HEK293T (cell line): ENCODE data around the gene TCF7L2.

Experiments
- CTCF ChIA-PET: fragments of 350-600 bp; formaldehyde crosslinking; extraction: SDS; loops from one replicate; lab custom pipeline; 2021; ENCODE audit warnings: antibody characterized with exemption, inconsistent platforms; lab: Yijun Ruan, JAX
- POLR2A ChIA-PET: fragments of 350-600 bp; formaldehyde crosslinking; extraction: SDS; loops from one replicate; lab custom pipeline; 2020; ENCODE audit warnings: antibody characterized with exemption, inconsistent platforms; lab: Yijun Ruan, JAX
- DNase-seq: peaks from one replicate; pipeline ENCODE4 v3.0.0; 2012; ENCODE audit warnings: mixed read lengths; ENCODE audit errors: extremely low spot score
- ARNT ChIP-seq: fragments of 450-650 bp; IDR thresholded peaks from 2 replicates; pipeline ENCODE4 v1.6.1; 2017; ENCODE audit warnings: mild to moderate bottlenecking
- BHLHE40 ChIP-seq: fragments of 450-650 bp; IDR thresholded peaks from 2 replicates; pipeline ENCODE4 v1.6.1; 2016; ENCODE audit warnings: mild to moderate bottlenecking, moderate library complexity, borderline replicate concordance
- CTBP1 ChIP-seq: fragments of 450-650 bp; IDR thresholded peaks from 2 replicates; pipeline ENCODE4 v1.6.1; 2016; ENCODE audit warnings: borderline replicate concordance
- ELF4 ChIP-seq: fragments of 450-650 bp; IDR thresholded peaks from 2 replicates; pipeline ENCODE4 v1.6.1; 2017; ENCODE audit warnings: antibody characterized with exemption
- FOXA1 ChIP-seq: fragments of 450-650 bp; IDR thresholded peaks from 2 replicates; pipeline ENCODE4 v1.6.1; 2016; ENCODE audit warnings: mild to moderate bottlenecking
- FOXK2 ChIP-seq: fragments of 450-650 bp; IDR thresholded peaks from 2 replicates; pipeline ENCODE4 v1.6.1; 2016; ENCODE audit warnings: mild to moderate bottlenecking
- FOXM1 ChIP-seq: fragments of 450-650 bp; IDR thresholded peaks from 2 replicates; pipeline ENCODE4 v1.6.1; 2017; ENCODE audit warnings: mild to moderate bottlenecking, borderline replicate concordance
- HDGF ChIP-seq: fragments of 450-650 bp; IDR thresholded peaks from 2 replicates; pipeline ENCODE4 v1.6.1; 2017; ENCODE audit warnings: antibody characterized with exemption, borderline replicate concordance
- L3MBTL2 ChIP-seq: fragments of 450-650 bp; conservative IDR thresholded peaks from 2 replicates; pipeline ENCODE4 v1.6.1; 2016; ENCODE audit warnings: mild to moderate bottlenecking
- LEF1 ChIP-seq: fragments of 450-650 bp; IDR thresholded peaks from 2 replicates; pipeline ENCODE4 v1.6.1; 2017; ENCODE audit warnings: mild to moderate bottlenecking, borderline replicate concordance
- NFRKB ChIP-seq: fragments of 450-650 bp; IDR thresholded peaks from 2 replicates; pipeline ENCODE4 v1.6.1; 2016; ENCODE audit warnings: mild to moderate bottlenecking, moderate library complexity
- PKNOX1 ChIP-seq: fragments of 450-650 bp; IDR thresholded peaks from 2 replicates; pipeline ENCODE4 v1.6.1; 2016
- SP1 ChIP-seq: fragments of 450-650 bp; IDR thresholded peaks from 2 replicates; pipeline ENCODE4 v1.6.1; 2017
- SUZ12 ChIP-seq: fragments of 450-650 bp; IDR thresholded peaks from 2 replicates; pipeline ENCODE4 v1.6.1; 2016; ENCODE audit warnings: mild to moderate bottlenecking
- TARDBP ChIP-seq: fragments of 450-650 bp; IDR thresholded peaks from 2 replicates; pipeline ENCODE4 v1.6.1; 2016
- ZNF384 ChIP-seq: fragments of 450-650 bp; IDR thresholded peaks from 2 replicates; pipeline ENCODE4 v1.6.1; 2016

TCF7L2 gene

GRCh38 chr10:112969542-112969941, 19.5 kb downstream of the TCF7L2 start:
- ChIA-PET CTCF (no interaction called here), POLR2A (no interaction called here)
- TF ChIP-seq HDGF = no peak
- no peak for TF ChIP-seq ARNT
- no peak for TF ChIP-seq SUZ12
- TF ChIP-seq TARDBP = no peak
- no peak for TF ChIP-seq ZNF384
- no peak for TF ChIP-seq FOXK2
- no peak for TF ChIP-seq PKNOX1
- no peak for TF ChIP-seq BHLHE40
- TF ChIP-seq SP1 = no peak
- TF ChIP-seq ELF4 = no peak
- no peak for TF ChIP-seq NFRKB
- DNase-seq = no peak

GRCh38 chr10:112970021-112970420, 20.0 kb downstream of the TCF7L2 start:
- DNase-seq = no peak
- no peak for TF ChIP-seq ZNF384
- ChIA-PET POLR2A (no interaction called here), CTCF (no interaction called here)

GRCh38 chr10:112972606-112973005, 22.6 kb downstream of the TCF7L2 start:
- TF ChIP-seq ARNT (no peak), TARDBP (no peak), CTBP1 (no peak), SUZ12 (no peak), HDGF (no peak), FOXA1 (no peak), SP1 (no peak), LEF1 (no peak), FOXK2 (no peak), ELF4 (no peak), FOXM1 (no peak), BHLHE40 (no peak)
- no peak for DNase-seq
- CTCF ChIA-PET = no interaction called here
- POLR2A ChIA-PET = interaction anchor here (1.0 to 1.2 kb wide), 2 partner anchors 14 to 20 kb away, joined by 3 to 4 read pairs; no protein-coding TSS in a partner anchor

- POLR2A ChIA-PET = interaction anchor here (1.0 to 1.2 kb wide), 2 partner anchors 13 to 20 kb away, joined by 3 to 4 read pairs; no protein-coding TSS in a partner anchor
These were observed 23.0 kb downstream of the TCF7L2 start for GRCh38 chr10:112973046-112973445.

GRCh38 chr10:112973805-112974204, 23.8 kb downstream of the TCF7L2 start:
- no peak for DNase-seq
- ChIA-PET CTCF (no interaction called here), POLR2A (interaction anchor here (1.0 kb wide), 1 partner anchor 21 kb away, joined by 4 read pairs; no protein-coding TSS in a partner anchor)
- TF ChIP-seq L3MBTL2 (no peak), FOXK2 (no peak), HDGF (no peak), ZNF384 (no peak), BHLHE40 (no peak), FOXM1 (no peak), SP1 (no peak), CTBP1 (no peak), SUZ12 (no peak), LEF1 (no peak), NFRKB (no peak), PKNOX1 (no peak), ELF4 (no peak), ARNT (no peak), TARDBP (no peak), FOXA1 (no peak)

More at GRCh38 chr10:112973046-112973445, 23.0 kb downstream of the TCF7L2 start:
- TF ChIP-seq BHLHE40 (no peak), L3MBTL2 (no peak), ELF4 (no peak), FOXA1 (no peak), CTBP1 (no peak), ZNF384 (no peak), TARDBP (no peak), LEF1 (no peak)
- CTCF ChIA-PET = no interaction called here
- no peak for DNase-seq

GRCh38 chr10:112977426-112977898, 27.4 kb downstream of the TCF7L2 start:
- no peak for DNase-seq
- TF ChIP-seq TARDBP (no peak), PKNOX1 (peak; percentile 64)
- CTCF ChIA-PET = no interaction called here
- POLR2A ChIA-PET = interaction anchor here (1.1 kb wide), 1 partner anchor 19 kb away, joined by 3 read pairs; no protein-coding TSS in a partner anchor

GRCh38 chr10:112979927-112980326, 29.9 kb downstream of the TCF7L2 start:
- CTCF ChIA-PET = no interaction called here
- POLR2A ChIA-PET = no interaction called here
- DNase-seq = no peak
- no peak for TF ChIP-seq PKNOX1
- TF ChIP-seq NFRKB = no peak
- no peak for TF ChIP-seq ELF4
- TF ChIP-seq BHLHE40 = no peak
- no peak for TF ChIP-seq SUZ12
- no peak for TF ChIP-seq HDGF
- no peak for TF ChIP-seq ARNT
- TF ChIP-seq FOXA1 = no peak
- no peak for TF ChIP-seq SP1
- TF ChIP-seq L3MBTL2 = no peak
- no peak for TF ChIP-seq TARDBP
